H9 (cell line): Measurements from ENCODE around the gene LMBR1. TPM values are rescaled to one million over a fixed set of nuclear protein-coding genes. Genes with fewer than 3 reads are reported as not detected.

ENCODE experiments used
- DNase-seq: peaks from one replicate; pipeline ENCODE4 v3.0.0-alpha.2; 2017
- H2AFZ ChIP-seq: one replicate; pipeline ENCODE4 v1.6.1; 2013; ENCODE audit warnings: mild to moderate bottlenecking, low read length, control low read depth, moderate library complexity
- H2AK5ac ChIP-seq: 2 replicates; pipeline ENCODE4 v1.6.1; 2013; ENCODE audit warnings: low read length, control low read depth, mixed read lengths; ENCODE audit not compliant: insufficient read length
- H2BK120ac ChIP-seq: one replicate; pipeline ENCODE4 v1.6.1; 2013; ENCODE audit warnings: low read depth, mild to moderate bottlenecking, low read length, control low read depth, inconsistent platforms; ENCODE audit not compliant: poor library complexity, severe bottlenecking
- H2BK12ac ChIP-seq: 2 replicates; pipeline ENCODE4 v1.6.1; 2013; ENCODE audit warnings: low read length, control low read depth, mixed read lengths, low read depth; ENCODE audit not compliant: insufficient read length
- H2BK15ac ChIP-seq: 2 replicates; pipeline ENCODE4 v1.6.1; 2013; ENCODE audit warnings: low read depth, low read length, control low read depth
- H2BK20ac ChIP-seq: one replicate; pipeline ENCODE4 v1.6.1; 2013; ENCODE audit warnings: low read depth, mild to moderate bottlenecking, low read length, control low read depth, inconsistent platforms; ENCODE audit not compliant: poor library complexity, severe bottlenecking
- H2BK5ac ChIP-seq: 2 replicates; pipeline ENCODE4 v1.6.1; 2013; ENCODE audit warnings: low read length, control low read depth, mixed read lengths; ENCODE audit not compliant: insufficient read length
- H3K14ac ChIP-seq: 2 replicates; pipeline ENCODE4 v1.6.1; 2013; ENCODE audit warnings: low read length, control low read depth; ENCODE audit not compliant: insufficient read depth
- H3K18ac ChIP-seq: 2 replicates; pipeline ENCODE4 v1.6.1; 2013; ENCODE audit warnings: low read depth, mild to moderate bottlenecking, mixed read lengths, low read length, control low read depth; ENCODE audit not compliant: insufficient read length
- H3K23ac ChIP-seq: 2 replicates; pipeline ENCODE4 v1.6.1; 2013; ENCODE audit warnings: low read length, control low read depth, mixed read lengths, low read depth; ENCODE audit not compliant: insufficient read length
- H3K23me2 ChIP-seq: 2 replicates; pipeline ENCODE4 v1.6.1; 2013; ENCODE audit warnings: low read depth, mild to moderate bottlenecking, mixed read lengths, low read length, control low read depth; ENCODE audit not compliant: insufficient read length, poor library complexity, severe bottlenecking
- H3K27ac ChIP-seq: 2 replicates; pipeline ENCODE4 v1.5.1; 2013; ENCODE audit warnings: low read length, control low read depth, mixed read lengths, low read depth; ENCODE audit not compliant: insufficient read length
- H3K27me3 ChIP-seq: 2 replicates; pipeline ENCODE4 v1.6.1; 2013; ENCODE audit warnings: low read length, control low read depth, inconsistent platforms; ENCODE audit not compliant: insufficient read depth
- H3K4ac ChIP-seq: 2 replicates; pipeline ENCODE4 v1.6.1; 2013; ENCODE audit warnings: low read depth, mild to moderate bottlenecking, control low read depth, inconsistent platforms, low read length, moderate library complexity
- H3K4me1 ChIP-seq: 2 replicates; pipeline ENCODE4 v1.6.1; 2013; ENCODE audit warnings: low read length, control low read depth, inconsistent platforms; ENCODE audit not compliant: insufficient read depth
- H3K4me2 ChIP-seq: 2 replicates; pipeline ENCODE4 v1.6.1; 2013; ENCODE audit warnings: low read length, control low read depth, mixed read lengths; ENCODE audit not compliant: insufficient read length, insufficient read depth
- H3K56ac ChIP-seq: 2 replicates; pipeline ENCODE4 v1.6.1; 2013; ENCODE audit warnings: low read depth, mild to moderate bottlenecking, mixed read lengths, low read length, control low read depth; ENCODE audit not compliant: insufficient read length
- H3K79me1 ChIP-seq: 2 replicates; pipeline ENCODE4 v1.6.1; 2013; ENCODE audit warnings: low read depth, mild to moderate bottlenecking, moderate library complexity, low read length, control low read depth, inconsistent platforms; ENCODE audit not compliant: insufficient read depth, poor library complexity, severe bottlenecking
- H3K79me2 ChIP-seq: 2 replicates; pipeline ENCODE4 v1.6.1; 2013; ENCODE audit warnings: low read length, control low read depth, inconsistent platforms; ENCODE audit not compliant: insufficient read depth
- H3K9ac ChIP-seq: 2 replicates; pipeline ENCODE4 v1.6.1; 2013; ENCODE audit warnings: low read length, control low read depth, mixed read lengths; ENCODE audit not compliant: insufficient read length; ENCODE audit errors: extremely low read depth
- H3K9me3 ChIP-seq: one replicate; pipeline ENCODE4 v1.6.1; 2013; ENCODE audit warnings: low read depth, low read length, inconsistent platforms; ENCODE audit not compliant: control insufficient read depth
- H3T11ph ChIP-seq: one replicate; pipeline ENCODE4 v1.6.1; 2013; ENCODE audit warnings: mild to moderate bottlenecking, low read length, control low read depth, inconsistent platforms
- H4K20me1 ChIP-seq: one replicate; pipeline ENCODE4 v1.6.1; 2013; ENCODE audit not compliant: control insufficient read depth, insufficient read length, insufficient read depth
- H4K5ac ChIP-seq: 2 replicates; pipeline ENCODE4 v1.6.1; 2013; ENCODE audit warnings: low read depth, mild to moderate bottlenecking, mixed read lengths, low read length, control low read depth; ENCODE audit not compliant: insufficient read length
- H4K8ac ChIP-seq: replicated peaks from 2 replicates; pipeline ENCODE4 v1.6.1; 2013; ENCODE audit warnings: low read length, control low read depth, mixed read lengths, low read depth; ENCODE audit not compliant: insufficient read length
- H4K91ac ChIP-seq: 2 replicates; pipeline ENCODE4 v1.6.1; 2013; ENCODE audit warnings: low read depth, mild to moderate bottlenecking, moderate library complexity, mixed read lengths, low read length, control low read depth; ENCODE audit not compliant: insufficient read length
- H3K27ac Mint-ChIP-seq, 3 experiments: 2 replicates in 2 of 3; 3 replicates in 1 of 3; pipeline ENCODE4 v1.8.0; 2020 to 2021; ENCODE audit warnings: mixed read lengths in 3 of 3, mild to moderate bottlenecking in 1 of 3, moderate library complexity in 1 of 3
- H3K27me3 Mint-ChIP-seq: 2 replicates; pipeline ENCODE4 v1.8.0; 2021; ENCODE audit warnings: low read depth, mild to moderate bottlenecking, moderate library complexity, mixed read lengths
- H3K36me3 Mint-ChIP-seq, 3 experiments: 2 replicates in 2 of 3; 3 replicates in 1 of 3; pipeline ENCODE4 v1.8.0; 2020 to 2021; ENCODE audit warnings: low read depth in 3 of 3, mixed read lengths in 3 of 3; ENCODE audit not compliant: insufficient read depth in 1 of 3
- H3K4me1 Mint-ChIP-seq, 2 experiments: 2 replicates each; pipeline ENCODE4 v1.8.0; 2020; ENCODE audit warnings: mixed read lengths in 2 of 2
- H3K4me3 Mint-ChIP-seq, 2 experiments: 2 replicates in 1 of 2; 3 replicates in 1 of 2; pipeline ENCODE4 v1.8.0; 2020 to 2021; ENCODE audit warnings: mild to moderate bottlenecking in 2 of 2, mixed read lengths in 2 of 2, moderate library complexity in 1 of 2
- H3K9me3 Mint-ChIP-seq, 2 experiments: 2 replicates in 1 of 2; 3 replicates in 1 of 2; pipeline ENCODE4 v1.8.0; 2020; ENCODE audit warnings: mild to moderate bottlenecking in 2 of 2, mixed read lengths in 2 of 2, moderate library complexity in 1 of 2
- WGBS: extraction: QIAGEN DNeasy Blood & Tissue Kit; methylation state at CpG from one replicate; pipeline ENCODE4 v1.1.7; 2013; ENCODE audit warnings: missing lambda C conversion rate, low lambda C conversion rate, mixed read lengths; ENCODE audit not compliant: insufficient read length; ENCODE audit errors: extremely low coverage; 5-methylcytosine and 5-hydroxymethylcytosine counted together
- total RNA-seq: library from RNA; stranded (reverse); gene quantifications from 2 replicates; pipeline ENCODE4 v1.2.1, GENCODE V29; 2021
- TF ChIP-seq, protein P1 (sequence below): fragments of 200-600 bp; sonication (generic); conservative IDR thresholded peaks from 3 replicates; pipeline ENCODE4 v1.8.0; 2021; ENCODE audit warnings: antibody characterized with exemption, mild to moderate bottlenecking

Gene LMBR1
- total RNA-seq, 1 experiment from 2014 or later, result 62.3 TPM

GRCh38 chr7:156889746-156890145, 3.2 kb downstream of the LMBR1 start:
- Histone ChIP-seq H2BK20ac (no peak overlapping the region), H4K5ac (no peak overlapping the region), H2AFZ (no peak overlapping the region), H3K27me3 (no peaks in the 10 kb centered on the region), H3K4ac (no peak overlapping the region), H4K20me1 (no peaks in the 10 kb centered on the region), H3K9me3 (no peaks in the 10 kb centered on the region), H3T11ph (no peak overlapping the region), H2BK5ac (no peak overlapping the region), H2BK120ac (no peak overlapping the region), H2AK5ac (no peak overlapping the region), H4K91ac (no peak overlapping the region), H3K79me1 (peaks cover 7% of the 10 kb centered on the region), H3K4me2 (no peak overlapping the region), H3K18ac (no peak overlapping the region), H3K27ac (no peak overlapping the region), H3K23ac (no peak overlapping the region), H3K9ac (no peak overlapping the region), H2BK12ac (no peak overlapping the region), H3K56ac (no peak overlapping the region), H3K79me2 (peaks cover 10% of the 10 kb centered on the region; the same call in 1 of the 2 replicates), H3K23me2 (no peaks in the 10 kb centered on the region), H2BK15ac (no peak overlapping the region), H3K14ac (no peak overlapping the region), H3K4me1 (no peaks in the 10 kb centered on the region), H4K8ac (no peak overlapping the region)
- H3K27me3 Mint-ChIP-seq, result no peaks in the 10 kb centered on the region; the same call in 1 of the 2 replicates
- peaks cover 7 to 15% (median 7%) of the 10 kb centered on the region in 3 experiments for H3K36me3 Mint-ChIP-seq
- TF ChIP-seq, protein P1, sequence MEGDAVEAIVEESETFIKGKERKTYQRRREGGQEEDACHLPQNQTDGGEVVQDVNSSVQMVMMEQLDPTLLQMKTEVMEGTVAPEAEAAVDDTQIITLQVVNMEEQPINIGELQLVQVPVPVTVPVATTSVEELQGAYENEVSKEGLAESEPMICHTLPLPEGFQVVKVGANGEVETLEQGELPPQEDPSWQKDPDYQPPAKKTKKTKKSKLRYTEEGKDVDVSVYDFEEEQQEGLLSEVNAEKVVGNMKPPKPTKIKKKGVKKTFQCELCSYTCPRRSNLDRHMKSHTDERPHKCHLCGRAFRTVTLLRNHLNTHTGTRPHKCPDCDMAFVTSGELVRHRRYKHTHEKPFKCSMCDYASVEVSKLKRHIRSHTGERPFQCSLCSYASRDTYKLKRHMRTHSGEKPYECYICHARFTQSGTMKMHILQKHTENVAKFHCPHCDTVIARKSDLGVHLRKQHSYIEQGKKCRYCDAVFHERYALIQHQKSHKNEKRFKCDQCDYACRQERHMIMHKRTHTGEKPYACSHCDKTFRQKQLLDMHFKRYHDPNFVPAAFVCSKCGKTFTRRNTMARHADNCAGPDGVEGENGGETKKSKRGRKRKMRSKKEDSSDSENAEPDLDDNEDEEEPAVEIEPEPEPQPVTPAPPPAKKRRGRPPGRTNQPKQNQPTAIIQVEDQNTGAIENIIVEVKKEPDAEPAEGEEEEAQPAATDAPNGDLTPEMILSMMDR, result no peak
- H3K4me3 Mint-ChIP-seq, result no peak overlapping the region
- DNase-seq, result no peak
- peaks cover 10 to 18% of the 10 kb centered on the region in 2 experiments for H3K4me1 Mint-ChIP-seq
- no CpG with 5 or more reads among the region's 4 CpGs for WGBS
- H3K27ac Mint-ChIP-seq, result no peak overlapping the region; a peak in 1 of 7 replicates
- H3K9me3 Mint-ChIP-seq, result peaks cover 0 to 1% of the 10 kb centered on the region in 2 experiments; a peak in 2 of 5 replicates
